ENCODE data around the gene EVL.

Gene EVL

GRCh38 chr14:100093319-100093718, 28.1 kb downstream of the EVL start:
- peaks cover 3% of the 10 kb centered on the region for H3K36me3 ChIP-seq (ENCODE audit: control insufficient read depth, low read depth, low read length)
- no peaks in the 10 kb centered on the region for H3K27me3 ChIP-seq (ENCODE audit: control insufficient read depth, insufficient read depth, low read length)
- no peak overlapping the region for H3K9ac ChIP-seq (ENCODE audit: low read length)
- H3K4me1 ChIP-seq (ENCODE audit: control insufficient read depth, low read depth, low read length): no peaks in the 10 kb centered on the region
- H3K27ac ChIP-seq (ENCODE audit: low read length): no peak overlapping the region
- H3K4me3 ChIP-seq (ENCODE audit: low read length): no peak overlapping the region
- no peaks in the 10 kb centered on the region for H3K9me3 ChIP-seq (ENCODE audit: control insufficient read depth, low read depth, low read length)

- no peak overlapping the region for H3K4me3 ChIP-seq (ENCODE audit: low read length)
- no peak overlapping the region for H3K27ac ChIP-seq (ENCODE audit: low read length)
- no peaks in the 10 kb centered on the region for H3K36me3 ChIP-seq (ENCODE audit: control insufficient read depth, low read depth, low read length)
- H3K27me3 ChIP-seq (ENCODE audit: control insufficient read depth, insufficient read depth, low read length): no peaks in the 10 kb centered on the region
- H3K9ac ChIP-seq (ENCODE audit: low read length): no peak overlapping the region
- no peaks in the 10 kb centered on the region for H3K4me1 ChIP-seq (ENCODE audit: control insufficient read depth, low read depth, low read length)
- no peaks in the 10 kb centered on the region for H3K9me3 ChIP-seq (ENCODE audit: control insufficient read depth, low read depth, low read length)
Measured at GRCh38 chr14:100096656-100097055, 31.4 kb downstream of the EVL start.

DNA sequence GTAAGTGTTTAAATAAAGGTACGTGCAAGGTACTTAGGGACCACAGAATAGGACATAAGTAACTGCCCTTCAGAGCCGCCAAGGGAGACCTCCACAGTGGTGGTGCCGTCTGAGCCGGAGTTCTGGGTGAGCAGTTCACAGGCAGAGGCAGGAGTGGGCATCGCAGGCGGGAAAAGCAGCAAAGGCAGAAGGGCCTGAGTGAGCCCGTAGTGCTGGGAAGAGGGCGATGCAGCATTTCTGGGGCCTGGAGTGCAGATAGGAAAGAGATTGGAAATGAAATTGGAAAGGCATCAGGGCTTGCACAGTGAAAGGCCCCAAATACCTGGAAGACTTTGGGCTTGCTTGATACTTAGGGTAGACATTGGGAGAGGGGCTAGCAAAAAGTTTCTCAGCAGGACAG, 32.9 kb downstream of the EVL start:
- no peak overlapping the region for H3K4me3 ChIP-seq (ENCODE audit: low read length)
- H3K9me3 ChIP-seq (ENCODE audit: control insufficient read depth, low read depth, low read length): no peaks in the 10 kb centered on the region
- H3K4me1 ChIP-seq (ENCODE audit: control insufficient read depth, low read depth, low read length): no peaks in the 10 kb centered on the region
- no peaks in the 10 kb centered on the region for H3K36me3 ChIP-seq (ENCODE audit: control insufficient read depth, low read depth, low read length)
- no peak overlapping the region for H3K9ac ChIP-seq (ENCODE audit: low read length)
- H3K27me3 ChIP-seq (ENCODE audit: control insufficient read depth, insufficient read depth, low read length): no peaks in the 10 kb centered on the region
- H3K27ac ChIP-seq (ENCODE audit: low read length): no peak overlapping the region

DNA sequence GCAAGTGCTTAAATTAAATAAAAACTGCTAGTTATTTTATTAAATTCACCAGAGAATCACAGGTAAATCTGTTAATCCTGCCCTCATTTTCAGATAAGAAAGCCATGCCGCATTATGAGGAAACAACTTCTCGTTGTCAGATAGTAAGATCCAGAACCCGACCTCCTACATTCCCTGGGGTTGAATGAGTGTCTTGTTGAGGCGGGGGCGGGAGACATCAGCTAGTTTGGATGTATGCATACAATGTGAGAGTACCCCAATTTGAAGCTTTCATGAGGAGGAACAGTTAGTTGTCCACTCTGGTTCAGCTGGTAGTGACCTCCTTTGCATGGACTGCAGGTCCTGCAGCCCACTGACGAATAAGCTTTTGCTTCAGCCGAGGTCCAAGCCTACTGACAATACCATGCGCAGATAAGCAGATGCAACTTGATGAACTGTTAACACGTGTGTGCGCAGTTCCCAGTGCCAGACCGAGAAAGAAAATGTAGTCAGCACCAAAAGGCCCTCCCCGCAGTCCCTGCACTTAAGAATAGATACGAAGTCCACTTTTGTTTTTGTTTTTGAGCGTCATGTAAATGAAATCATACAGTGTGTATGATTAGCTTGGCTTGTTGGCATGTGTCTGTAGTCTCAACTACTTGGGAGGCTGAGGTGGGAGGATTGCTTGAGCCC, 34.9 kb downstream of the EVL start:
- H3K27ac ChIP-seq (ENCODE audit: low read length): no peak overlapping the region
- H3K9me3 ChIP-seq (ENCODE audit: control insufficient read depth, low read depth, low read length): no peaks in the 10 kb centered on the region
- no peak overlapping the region for H3K9ac ChIP-seq (ENCODE audit: low read length)
- H3K36me3 ChIP-seq (ENCODE audit: control insufficient read depth, low read depth, low read length): no peaks in the 10 kb centered on the region
- H3K4me3 ChIP-seq (ENCODE audit: low read length): no peak overlapping the region
- H3K27me3 ChIP-seq (ENCODE audit: control insufficient read depth, insufficient read depth, low read length): no peaks in the 10 kb centered on the region
- no peaks in the 10 kb centered on the region for H3K4me1 ChIP-seq (ENCODE audit: control insufficient read depth, low read depth, low read length)

- no peaks in the 10 kb centered on the region for H3K4me1 ChIP-seq (ENCODE audit: control insufficient read depth, low read depth, low read length)
- H3K36me3 ChIP-seq (ENCODE audit: control insufficient read depth, low read depth, low read length): no peaks in the 10 kb centered on the region
- no peak overlapping the region for H3K9ac ChIP-seq (ENCODE audit: low read length)
- H3K4me3 ChIP-seq (ENCODE audit: low read length): no peak overlapping the region
- H3K27me3 ChIP-seq (ENCODE audit: control insufficient read depth, insufficient read depth, low read length): no peaks in the 10 kb centered on the region
- H3K9me3 ChIP-seq (ENCODE audit: control insufficient read depth, low read depth, low read length): no peaks in the 10 kb centered on the region
- H3K27ac ChIP-seq (ENCODE audit: low read length): no peak overlapping the region
Measured at GRCh38 chr14:100102156-100102785, 37.0 kb downstream of the EVL start.

DNA sequence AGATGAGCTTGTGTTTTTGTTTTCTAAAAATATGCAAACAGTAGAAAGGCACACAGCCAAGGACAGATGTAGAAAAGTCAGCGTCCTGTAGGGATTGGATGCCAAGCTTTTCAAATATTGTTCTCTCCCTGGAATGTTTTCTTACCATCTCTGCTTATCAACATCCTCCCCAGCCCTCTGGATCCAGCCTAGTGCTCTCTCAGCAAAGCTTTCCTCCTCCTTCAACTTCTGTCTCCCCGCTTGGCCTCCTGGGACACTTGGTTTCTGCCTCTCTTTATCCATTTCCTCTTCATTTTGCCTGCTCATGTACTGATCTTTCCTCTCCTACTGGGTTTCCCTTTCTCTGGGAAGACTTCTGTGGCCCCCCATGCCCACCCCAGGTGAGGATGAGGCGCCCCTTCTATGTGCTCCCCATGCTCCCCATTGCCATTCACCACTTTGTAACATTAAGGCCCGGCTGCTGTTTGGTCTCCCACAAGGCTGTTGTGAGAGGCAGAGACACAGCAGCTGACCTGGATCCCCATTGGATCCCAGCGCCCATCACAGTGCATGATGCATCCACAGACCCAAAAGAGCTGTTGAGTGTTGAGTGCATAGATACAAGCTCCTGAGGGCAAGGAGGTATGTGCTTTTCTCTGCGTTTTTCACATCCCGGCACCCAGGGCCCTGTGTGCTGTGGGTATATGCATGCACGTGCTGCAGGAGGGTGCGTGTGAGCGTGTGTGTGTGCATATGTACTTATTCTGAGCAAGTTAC, 38.2 kb downstream of the EVL start:
- peaks cover under 1% of the 10 kb centered on the region for H3K4me1 ChIP-seq (ENCODE audit: control insufficient read depth, low read depth, low read length)
- no peaks in the 10 kb centered on the region for H3K36me3 ChIP-seq (ENCODE audit: control insufficient read depth, low read depth, low read length)
- H3K9me3 ChIP-seq (ENCODE audit: control insufficient read depth, low read depth, low read length): no peaks in the 10 kb centered on the region
- H3K27ac ChIP-seq (ENCODE audit: low read length): no peak overlapping the region
- H3K4me3 ChIP-seq (ENCODE audit: low read length): no peak overlapping the region
- no peaks in the 10 kb centered on the region for H3K27me3 ChIP-seq (ENCODE audit: control insufficient read depth, insufficient read depth, low read length)
- H3K9ac ChIP-seq (ENCODE audit: low read length): no peak overlapping the region

GRCh38 chr14:100104006-100104352, 38.8 kb downstream of the EVL start:
- Histone ChIP-seq H3K4me3 (ENCODE audit: low read length) (no peak overlapping the region), H3K27me3 (ENCODE audit: control insufficient read depth, insufficient read depth, low read length) (no peaks in the 10 kb centered on the region), H3K9ac (ENCODE audit: low read length) (no peak overlapping the region), H3K36me3 (ENCODE audit: control insufficient read depth, low read depth, low read length) (no peaks in the 10 kb centered on the region), H3K4me1 (ENCODE audit: control insufficient read depth, low read depth, low read length) (peaks cover 3% of the 10 kb centered on the region), H3K27ac (ENCODE audit: low read length) (no peak overlapping the region), H3K9me3 (ENCODE audit: control insufficient read depth, low read depth, low read length) (no peaks in the 10 kb centered on the region)

DNA sequence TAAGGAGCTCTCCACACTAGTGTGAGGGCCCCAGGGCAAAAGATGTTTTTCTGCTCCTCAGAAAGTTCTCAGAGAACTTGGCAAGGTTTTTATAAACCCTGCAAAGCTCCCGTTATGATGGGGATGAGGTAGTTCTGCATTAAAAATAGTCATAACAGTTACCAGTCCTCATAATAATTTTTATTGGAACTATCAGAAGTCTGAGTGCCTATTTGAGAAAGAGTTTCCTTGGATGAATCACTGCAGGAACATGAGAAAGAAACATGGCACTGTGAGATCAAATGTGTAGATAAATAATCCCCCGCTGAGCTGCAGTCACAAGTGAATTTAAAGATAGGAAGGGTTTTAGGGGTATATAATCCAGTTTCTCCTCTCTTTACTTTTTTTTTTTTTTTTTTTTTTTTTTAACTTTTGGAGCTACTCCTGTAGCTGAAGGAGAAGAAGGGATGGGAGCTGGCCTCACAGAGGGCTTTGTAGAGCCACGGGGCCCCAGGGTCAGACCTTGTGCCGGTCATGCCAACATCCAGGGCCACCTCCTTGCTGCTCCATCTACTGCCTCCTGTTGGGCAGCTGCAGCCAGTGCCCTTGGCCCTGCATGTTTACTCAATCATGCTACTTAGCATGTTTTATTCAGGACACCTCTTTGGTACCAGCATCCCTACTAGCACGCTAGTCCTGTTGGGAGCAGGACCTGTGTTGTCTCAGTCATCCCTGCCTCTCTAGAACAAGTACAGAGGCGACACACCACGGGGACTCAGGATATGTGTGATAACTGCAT, 39.5 kb downstream of the EVL start:
- Histone ChIP-seq H3K4me1 (ENCODE audit: control insufficient read depth, low read depth, low read length) (peaks cover 3% of the 10 kb centered on the region), H3K27me3 (ENCODE audit: control insufficient read depth, insufficient read depth, low read length) (no peaks in the 10 kb centered on the region), H3K9me3 (ENCODE audit: control insufficient read depth, low read depth, low read length) (no peaks in the 10 kb centered on the region), H3K4me3 (ENCODE audit: low read length) (no peak overlapping the region), H3K36me3 (ENCODE audit: control insufficient read depth, low read depth, low read length) (no peaks in the 10 kb centered on the region), H3K27ac (ENCODE audit: low read length) (no peak overlapping the region), H3K9ac (ENCODE audit: low read length) (no peak overlapping the region)

GRCh38 chr14:100105357-100106169, 40.3 kb downstream of the EVL start:
- Histone ChIP-seq H3K9me3 (ENCODE audit: control insufficient read depth, low read depth, low read length) (no peaks in the 10 kb centered on the region), H3K4me1 (ENCODE audit: control insufficient read depth, low read depth, low read length) (peaks cover 3% of the 10 kb centered on the region), H3K9ac (ENCODE audit: low read length) (no peak overlapping the region), H3K4me3 (ENCODE audit: low read length) (no peak overlapping the region), H3K36me3 (ENCODE audit: control insufficient read depth, low read depth, low read length) (no peaks in the 10 kb centered on the region), H3K27ac (ENCODE audit: low read length) (no peak overlapping the region), H3K27me3 (ENCODE audit: control insufficient read depth, insufficient read depth, low read length) (no peaks in the 10 kb centered on the region)

DNA sequence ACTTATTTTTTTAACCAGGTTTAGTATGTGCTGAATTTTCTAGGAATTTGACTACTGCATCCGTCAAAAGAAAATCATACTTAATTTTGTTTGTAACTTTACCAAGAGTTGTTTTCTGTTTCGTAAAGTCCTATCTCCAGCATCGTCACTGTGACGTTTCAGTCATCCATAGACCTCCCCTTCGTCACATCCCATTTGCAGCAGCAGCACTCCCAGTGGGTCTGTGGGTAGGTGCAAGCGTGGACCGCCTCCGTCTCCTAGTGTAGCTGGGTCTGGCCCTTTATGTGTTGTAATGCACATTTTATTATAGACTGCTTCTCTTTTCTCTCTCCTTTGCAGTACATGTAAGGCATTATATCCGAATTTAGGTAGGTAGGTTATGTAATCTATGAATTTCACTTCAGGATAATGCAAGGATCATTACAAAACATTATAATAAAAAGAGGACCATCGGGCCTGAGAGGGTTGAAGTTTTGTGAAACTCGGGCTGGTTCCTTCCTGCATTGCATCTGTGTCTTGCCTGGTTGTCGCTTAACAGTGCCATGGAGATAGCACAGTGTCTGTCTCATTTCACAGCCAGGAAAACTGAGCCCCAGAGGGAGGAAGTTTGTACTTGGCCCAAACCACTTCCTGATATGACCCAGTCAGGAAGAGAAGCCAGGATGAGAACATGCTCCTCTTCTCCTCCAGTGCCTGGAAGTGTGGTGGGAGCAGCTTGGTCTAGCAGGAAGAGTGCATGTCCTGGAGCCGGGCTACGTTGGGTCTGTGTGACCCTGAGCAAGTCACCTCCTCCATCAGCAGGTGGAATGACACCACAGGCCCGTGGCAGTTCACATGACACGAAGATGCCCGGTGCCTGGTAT, 41.3 kb downstream of the EVL start:
- no peak overlapping the region for H3K9ac ChIP-seq (ENCODE audit: low read length)
- H3K4me3 ChIP-seq (ENCODE audit: low read length): no peak overlapping the region
- H3K4me1 ChIP-seq (ENCODE audit: control insufficient read depth, low read depth, low read length): peaks cover 3% of the 10 kb centered on the region
- no peaks in the 10 kb centered on the region for H3K27me3 ChIP-seq (ENCODE audit: control insufficient read depth, insufficient read depth, low read length)
- no peaks in the 10 kb centered on the region for H3K9me3 ChIP-seq (ENCODE audit: control insufficient read depth, low read depth, low read length)
- H3K36me3 ChIP-seq (ENCODE audit: control insufficient read depth, low read depth, low read length): no peaks in the 10 kb centered on the region
- H3K27ac ChIP-seq (ENCODE audit: low read length): no peak overlapping the region
